Glomerular visceral epithelial cell (primary cell): ENCODE data around the gene DNER.
A peak's percentile ranks its signal among the peaks of the same experiment; 100 is the strongest.
"Not testable (repeated sequence)": the region's sequence is repeated elsewhere in the genome, so short reads cannot be mapped to it uniquely, and the experiment has no call there.

Experiments
- DNase-seq: peaks from one replicate; pipeline ENCODE4 v3.0.0-alpha.2; 2016; ENCODE audit errors: extremely low spot score

DNER gene

DNA sequence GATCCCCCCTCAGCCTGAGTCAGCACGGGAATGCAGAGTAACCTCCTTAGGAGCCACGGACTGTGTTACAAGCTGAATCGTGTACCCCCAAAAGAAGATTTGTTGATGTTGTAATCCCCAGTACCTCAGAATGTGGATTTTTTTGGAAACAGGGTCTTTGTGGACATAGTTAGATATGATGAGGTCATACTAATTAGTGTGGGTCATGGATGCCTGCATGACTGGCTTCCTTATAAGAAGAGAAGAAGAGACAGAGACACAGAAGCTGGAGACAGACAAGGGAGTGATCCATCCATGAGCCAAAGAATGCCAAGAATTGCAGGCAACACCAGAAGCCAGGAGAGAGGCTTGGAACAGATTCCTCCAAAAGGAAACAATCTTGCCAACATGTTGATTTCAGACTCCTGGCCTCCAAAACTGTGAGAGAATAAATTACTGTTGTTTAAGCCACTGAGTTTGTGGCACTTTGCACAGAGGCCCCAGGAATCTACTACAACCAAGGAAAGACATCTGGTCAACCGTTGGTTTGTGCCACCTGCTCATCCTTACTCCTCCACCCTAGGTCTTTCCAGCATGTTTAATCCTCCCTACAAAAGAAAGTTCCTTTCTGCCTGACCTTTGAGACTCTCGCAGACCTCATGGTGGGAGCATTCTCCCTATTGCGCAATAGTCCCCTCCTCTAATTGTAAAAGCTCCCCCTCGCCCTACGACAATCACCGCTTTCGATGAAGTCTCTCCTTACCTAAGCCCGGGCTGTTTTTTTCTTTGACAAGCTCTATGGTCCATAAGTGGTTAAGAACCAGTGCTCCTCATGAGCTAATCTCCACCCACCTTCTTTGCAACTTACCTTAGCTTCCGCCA is 91.6 kb downstream of the DNER start:
- no peak for DNase-seq

DNA sequence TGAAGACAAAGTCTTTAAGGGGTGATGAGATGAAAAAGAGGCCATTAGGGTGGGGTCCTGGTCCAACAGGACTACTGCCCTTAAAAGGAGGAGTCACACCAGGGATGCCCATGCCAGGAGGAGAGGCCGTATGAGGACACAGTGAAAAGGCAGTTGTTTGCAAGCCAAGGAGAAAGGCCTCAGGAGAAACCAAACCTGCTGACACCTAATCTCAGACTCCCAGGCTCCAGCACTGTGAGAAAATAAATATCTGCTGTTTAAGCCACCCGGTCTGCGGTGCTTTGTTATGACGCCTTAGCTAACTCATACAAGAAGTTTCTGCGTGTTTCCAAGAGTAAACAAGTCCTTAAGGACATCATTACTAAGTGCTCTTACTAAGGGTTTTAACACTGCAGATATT is 93.6 kb downstream of the DNER start:
- DNase-seq, result no peak

DNA sequence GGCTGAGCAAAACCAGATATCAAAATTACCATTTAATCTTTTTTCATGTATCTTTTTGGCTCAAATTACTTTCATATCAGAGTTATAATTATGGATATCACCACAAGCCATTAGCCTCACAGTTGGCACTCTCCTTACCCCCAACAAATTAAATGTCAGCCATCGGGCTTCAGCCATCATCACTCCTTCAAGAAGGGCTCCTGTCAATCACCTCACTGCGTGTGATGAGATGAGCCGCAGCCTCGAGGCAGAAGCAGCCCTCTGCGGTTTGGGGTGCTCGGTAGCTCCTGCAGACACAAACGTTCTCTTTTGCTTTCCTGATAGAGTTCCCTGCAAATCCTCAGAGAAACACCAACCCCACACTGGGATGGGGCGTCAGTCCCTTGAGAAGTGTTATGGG is 94.1 kb downstream of the DNER start:
- no peak for DNase-seq

DNA sequence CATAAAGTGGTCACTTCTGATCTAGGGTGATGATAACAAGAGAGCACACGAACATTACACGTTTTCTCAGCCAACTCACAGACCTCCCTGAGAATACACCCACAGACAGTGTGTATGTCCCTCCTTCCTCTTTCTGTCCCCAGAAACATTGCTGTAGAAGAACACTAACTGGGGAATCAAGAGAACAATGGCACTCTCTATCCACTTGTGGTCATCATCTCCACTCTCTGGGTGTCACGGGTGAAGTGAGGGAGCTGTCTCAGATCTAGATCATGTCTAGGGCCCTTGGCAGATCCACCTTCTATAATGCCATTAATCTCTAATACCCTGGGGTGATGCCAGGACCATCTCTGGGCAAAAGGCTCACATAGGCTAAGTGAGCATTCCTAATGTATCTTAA is 97.9 kb downstream of the DNER start:
- no peak for DNase-seq

DNA sequence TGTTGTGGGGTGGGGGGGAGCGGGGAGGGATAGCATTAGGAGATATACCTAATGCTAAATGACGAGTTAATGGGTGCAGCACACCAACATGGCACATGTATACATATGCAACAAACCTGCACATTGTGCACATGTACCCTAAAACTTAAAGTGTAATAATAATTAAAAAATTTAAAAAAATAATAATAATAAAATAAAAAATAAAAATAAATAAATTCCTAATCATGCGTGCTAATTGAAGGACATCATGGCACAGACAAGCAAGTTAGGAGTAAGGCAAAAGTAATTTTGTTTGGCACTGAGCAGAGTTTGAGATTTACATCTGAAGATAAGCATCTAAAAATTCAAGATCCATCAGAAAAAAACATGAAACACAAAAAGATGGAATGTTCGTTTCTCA is 100.3 kb downstream of the DNER start:
- DNase-seq, result not testable (repeated sequence)

DNA sequence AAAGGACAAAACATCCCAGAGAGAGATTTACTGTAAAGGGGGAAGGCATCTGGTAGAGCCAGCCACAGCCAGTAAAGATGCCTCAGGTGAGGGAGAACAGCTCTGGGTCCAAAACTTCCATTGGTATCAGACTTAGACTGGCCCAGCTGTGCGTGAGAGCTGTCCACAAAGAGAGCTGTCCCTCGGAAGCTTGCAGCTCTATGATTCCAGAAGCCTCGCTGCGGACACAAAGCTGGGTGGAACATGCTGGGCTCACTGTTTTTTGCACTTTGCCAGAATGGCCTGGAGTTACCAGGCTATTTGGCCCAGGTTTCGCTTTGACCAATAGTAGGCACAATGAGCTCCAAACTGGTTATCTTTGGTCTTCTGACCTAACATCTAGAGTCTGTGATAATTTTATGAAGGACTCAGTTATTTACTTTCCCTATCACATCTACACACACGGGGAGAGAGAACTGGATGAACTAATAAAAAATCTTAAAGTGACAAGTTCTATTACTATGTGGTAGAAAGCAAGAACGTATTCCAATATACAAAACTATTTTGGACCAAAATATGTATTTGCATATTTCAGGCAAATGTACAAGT is 101.9 kb downstream of the DNER start:
- no peak for DNase-seq

DNA sequence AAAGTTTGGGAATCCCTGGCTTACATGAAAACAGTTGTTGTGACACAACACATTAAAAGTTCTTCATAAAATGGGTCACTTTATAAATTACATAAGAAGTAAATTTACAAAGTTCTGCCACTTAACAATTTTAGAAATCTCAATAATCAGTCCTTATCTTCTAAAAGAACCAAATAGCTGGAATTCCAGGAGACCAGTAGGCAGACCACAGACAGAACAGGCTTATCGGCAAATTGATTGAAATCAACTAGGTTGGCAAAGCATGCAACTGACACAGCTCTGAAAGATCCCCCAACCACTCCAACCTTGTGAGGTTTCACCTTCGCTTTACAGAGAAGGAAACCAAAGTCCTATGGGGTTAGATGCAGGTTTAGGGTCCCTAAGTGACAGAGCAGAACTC is 103.0 kb downstream of the DNER start:
- DNase-seq, result no peak

DNA sequence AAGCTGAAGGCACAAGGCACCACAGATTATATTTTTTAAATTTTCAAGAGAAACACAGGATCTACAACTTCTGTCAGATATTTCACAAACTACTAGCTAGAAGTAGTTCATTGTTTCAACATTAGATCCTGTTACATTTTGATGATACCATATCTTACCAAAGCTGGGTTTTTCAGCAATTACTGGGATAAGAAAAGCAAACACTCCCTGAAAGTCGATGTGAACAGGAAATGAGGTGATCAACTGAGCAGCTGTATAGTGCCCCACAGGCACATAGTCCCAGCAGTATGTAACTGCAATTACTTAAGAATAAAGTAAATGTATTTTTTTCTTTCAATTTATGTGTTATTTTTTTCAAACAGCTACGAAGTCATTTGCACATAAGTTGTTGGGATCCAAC is 103.5 kb downstream of the DNER start:
- DNase-seq, result no peak

DNA sequence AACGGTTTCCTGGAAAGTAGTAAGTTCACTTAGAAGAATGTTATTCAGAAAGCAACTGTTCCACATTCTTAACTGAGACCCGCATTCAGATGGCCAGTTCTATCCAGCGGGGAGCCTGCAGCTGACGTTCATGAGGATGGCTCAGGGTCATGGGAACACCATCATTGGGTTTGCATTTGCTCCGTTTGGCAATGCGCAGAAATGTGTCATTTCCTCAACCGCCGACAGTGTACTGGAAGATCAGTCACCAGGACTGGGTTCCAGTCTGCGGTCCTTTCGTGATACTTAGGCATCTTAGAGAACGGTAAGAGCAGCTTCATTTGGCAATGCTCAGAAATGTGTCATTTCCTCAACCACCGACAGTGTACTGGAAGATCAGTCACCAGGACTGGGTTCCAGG is 104.0 kb downstream of the DNER start:
- DNase-seq, result no peak

DNA sequence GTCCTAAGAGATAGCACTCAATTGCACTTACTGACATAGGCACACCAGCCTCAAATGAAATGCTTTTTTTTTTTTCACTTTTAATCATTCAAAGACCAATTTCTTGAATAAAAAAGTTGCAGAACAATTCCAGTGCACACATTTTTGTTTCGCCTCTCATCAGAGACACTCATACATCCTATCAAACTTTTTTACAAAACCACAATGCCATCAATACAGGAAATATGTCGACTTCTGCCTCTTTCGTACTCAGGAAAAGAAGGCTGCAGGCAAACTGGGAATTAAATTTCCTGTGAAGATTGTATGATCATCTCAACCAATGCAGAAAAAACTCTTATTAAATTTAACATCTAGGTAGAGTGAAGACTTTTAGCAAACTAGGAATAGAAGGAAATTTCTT is 112.4 kb downstream of the DNER start:
- DNase-seq, result no peak

DNA sequence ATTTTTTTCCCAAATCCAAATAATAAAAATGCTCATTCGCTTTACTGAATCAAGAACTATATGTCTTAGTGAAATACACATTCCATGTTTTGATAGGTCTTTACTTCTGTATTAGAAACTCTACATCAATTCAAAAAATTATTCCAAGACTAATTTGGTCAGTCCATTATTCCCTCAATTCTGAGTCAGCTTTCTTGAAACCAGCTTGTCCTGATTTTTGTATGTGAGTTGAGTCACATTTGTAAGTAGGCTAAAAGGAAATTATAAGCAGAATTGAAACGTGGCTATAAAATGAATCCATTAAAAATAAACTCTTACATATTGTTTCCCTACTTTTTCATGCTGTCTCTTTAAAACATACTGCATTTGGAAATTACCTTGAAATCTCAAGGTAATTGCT is 113.0 kb downstream of the DNER start:
- DNase-seq, result no peak

DNA sequence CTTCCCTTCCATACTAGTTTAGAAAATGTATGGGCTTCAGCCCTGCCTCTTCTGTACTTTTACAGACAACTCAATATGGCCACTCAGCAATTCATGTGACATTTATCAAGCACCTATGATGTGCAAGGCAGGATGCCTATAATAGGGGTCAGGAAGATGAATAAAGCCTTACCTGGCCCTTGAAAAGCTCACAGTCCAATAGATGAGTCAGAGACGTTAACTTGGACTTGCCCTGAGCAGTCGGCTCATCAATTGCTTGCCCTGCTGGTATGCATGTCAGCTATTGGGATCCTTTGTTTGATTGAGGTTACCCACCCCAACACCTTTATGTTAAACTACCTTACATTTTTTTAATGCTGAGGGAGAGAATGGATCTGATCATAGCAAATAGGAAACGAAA is 116.1 kb downstream of the DNER start:
- no peak for DNase-seq

DNA sequence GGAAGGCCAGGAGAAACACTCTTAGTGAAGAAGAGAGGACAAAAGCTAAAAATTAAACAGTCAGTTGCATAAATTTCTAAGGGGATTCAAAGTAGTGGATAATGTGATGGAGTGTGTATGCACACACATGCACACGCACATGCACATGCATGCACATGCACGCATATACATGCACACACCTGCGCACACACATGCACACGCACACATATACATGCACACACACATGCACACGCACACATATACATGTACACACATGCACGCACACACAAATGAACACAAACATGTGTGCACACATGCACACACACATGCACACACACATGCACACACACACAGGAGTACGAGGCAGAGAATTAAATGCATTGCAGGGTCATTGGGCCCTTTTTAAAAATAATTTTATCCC is 117.6 kb downstream of the DNER start:
- no peak for DNase-seq

DNA sequence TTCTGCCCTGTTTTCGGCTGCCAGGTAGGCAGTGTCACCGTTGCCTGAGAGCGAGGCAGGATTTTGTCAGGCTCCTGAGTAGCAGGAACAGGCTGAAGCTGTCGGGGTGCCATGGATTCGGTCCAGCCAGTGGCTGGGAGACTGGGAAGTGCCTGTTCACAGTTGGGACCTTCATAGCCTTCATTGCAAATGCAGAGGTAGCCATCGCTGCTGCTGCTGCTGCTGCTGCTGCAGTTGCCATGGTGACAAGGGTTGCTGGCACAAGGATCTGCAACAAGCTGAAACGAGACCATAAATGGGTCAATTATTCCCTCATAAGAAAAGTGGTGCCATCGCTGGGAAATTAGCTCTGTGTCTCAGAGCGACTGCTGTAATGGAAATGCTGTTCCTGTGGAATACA is 122.7 kb downstream of the DNER start:
- DNase-seq, result no peak

DNA sequence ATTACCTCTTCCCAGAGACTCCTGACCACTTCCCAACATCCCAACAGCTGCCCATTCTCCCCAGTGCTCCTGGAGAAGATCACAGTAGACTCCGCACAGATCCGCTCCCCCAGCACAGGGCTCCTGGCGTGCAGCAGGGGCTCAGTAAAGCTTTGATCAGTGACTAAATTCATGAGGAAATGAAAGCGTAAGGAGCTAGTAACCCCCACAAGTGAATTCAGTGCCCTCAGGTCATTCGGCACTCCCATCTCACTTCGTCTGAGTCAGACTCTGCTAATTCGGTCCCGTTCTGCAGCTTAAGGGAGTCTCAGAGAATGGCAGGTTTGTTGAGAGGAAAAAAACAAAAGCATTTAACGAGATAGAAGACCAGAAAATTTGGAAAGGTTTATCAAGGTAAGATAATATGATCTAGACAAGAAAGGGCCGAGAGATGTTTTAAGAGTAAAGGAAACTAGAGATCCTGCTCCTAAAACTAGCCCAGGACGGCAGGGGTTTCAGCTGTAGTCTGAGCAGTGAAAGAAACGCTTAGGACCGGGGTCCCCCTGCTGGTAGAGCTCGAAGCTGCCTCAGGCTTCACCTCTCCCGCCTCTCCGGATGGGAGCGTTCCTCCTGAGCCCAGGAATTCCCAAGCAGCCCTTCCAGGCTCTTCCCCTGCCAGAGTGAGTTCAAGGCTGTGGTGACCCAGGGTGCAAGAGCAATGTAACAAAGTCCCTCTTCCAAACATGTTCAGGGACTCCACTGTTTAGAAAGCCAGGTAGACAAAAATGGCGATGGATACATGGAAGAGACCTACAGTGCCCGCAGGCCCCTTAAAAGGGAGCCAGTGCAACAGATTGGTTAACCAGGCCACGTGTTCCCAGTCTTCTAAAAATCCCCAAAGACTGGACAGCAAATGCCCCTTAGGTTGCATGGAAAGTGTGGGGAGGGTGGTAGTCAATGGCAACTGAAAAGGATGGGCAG is 127.3 kb downstream of the DNER start:
- DNase-seq, result peak; percentile 51

DNA sequence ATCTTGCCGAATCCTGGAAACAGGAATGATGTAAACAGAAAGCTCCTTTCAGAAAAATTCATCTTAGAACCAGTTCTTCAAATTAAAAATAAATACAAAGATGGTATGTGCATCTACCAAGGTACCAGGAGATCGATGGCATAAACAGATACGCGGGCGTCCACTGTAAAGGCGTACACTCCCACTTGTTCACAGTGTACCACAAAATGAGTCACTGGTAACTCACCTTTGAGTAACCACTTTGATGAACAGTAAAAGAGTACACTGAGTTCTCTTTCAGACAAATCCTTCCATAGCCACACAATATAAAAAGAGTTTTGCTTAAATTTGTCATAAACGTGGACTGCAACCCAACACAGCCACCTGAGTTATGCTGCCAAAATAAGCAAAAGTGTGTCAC is 128.3 kb downstream of the DNER start:
- no peak for DNase-seq

DNA sequence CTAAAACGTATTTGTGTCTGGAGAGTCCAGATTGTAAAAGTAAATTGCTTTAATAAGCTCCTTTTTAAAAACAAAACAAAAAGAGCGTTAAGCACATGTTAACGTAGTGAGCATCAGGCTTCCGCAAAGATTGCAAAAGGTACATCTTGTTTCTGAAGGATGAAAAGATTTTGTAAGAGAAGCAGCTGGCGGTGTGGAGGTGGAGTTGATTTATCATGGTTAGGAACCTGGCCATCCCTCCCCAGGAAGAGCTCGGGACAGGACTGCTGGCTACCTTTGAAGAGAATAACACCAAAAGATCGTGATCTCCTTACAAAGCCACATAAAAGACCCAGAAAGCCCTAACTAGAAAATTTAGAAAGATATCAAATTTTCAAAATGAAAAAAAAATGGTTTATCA is 132.2 kb downstream of the DNER start:
- no peak for DNase-seq

DNA sequence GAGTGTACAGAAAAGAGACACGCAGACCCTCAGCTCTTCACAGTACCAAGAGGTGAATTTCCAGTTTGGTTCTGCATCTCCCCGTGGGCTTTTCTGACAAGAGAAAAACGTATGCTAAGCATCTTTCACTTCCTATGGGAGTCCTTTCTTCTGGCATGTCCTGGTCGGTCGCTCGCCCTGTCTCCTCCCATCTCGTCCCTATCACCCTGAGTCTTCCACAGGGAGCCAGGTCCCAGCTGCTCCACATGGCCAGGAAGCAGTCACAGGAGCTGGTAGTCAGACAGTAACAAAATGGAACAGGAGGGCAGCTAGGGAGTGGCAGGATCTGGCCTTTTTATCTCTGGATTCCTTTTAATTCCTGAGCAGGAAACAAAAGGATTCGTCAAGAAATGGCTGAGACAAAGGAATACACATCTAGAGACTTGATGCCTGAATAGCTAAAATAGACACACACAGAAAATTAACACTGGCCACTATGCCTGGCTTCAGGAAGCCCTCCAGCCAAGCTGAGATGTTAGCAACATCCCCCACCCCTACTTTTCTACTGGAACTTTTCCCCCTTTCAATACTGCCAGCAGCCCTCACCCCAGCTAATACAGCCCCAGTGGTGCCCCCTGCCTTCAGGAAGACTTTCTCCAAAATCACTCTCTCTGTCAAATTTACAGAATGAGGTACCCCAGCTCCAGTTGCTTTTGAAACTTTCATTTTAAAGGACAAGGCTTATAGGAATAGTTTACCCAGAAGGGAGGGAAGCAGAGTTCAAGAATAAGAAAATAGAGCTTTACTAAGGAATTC is 136.1 kb downstream of the DNER start:
- DNase-seq, result no peak

DNA sequence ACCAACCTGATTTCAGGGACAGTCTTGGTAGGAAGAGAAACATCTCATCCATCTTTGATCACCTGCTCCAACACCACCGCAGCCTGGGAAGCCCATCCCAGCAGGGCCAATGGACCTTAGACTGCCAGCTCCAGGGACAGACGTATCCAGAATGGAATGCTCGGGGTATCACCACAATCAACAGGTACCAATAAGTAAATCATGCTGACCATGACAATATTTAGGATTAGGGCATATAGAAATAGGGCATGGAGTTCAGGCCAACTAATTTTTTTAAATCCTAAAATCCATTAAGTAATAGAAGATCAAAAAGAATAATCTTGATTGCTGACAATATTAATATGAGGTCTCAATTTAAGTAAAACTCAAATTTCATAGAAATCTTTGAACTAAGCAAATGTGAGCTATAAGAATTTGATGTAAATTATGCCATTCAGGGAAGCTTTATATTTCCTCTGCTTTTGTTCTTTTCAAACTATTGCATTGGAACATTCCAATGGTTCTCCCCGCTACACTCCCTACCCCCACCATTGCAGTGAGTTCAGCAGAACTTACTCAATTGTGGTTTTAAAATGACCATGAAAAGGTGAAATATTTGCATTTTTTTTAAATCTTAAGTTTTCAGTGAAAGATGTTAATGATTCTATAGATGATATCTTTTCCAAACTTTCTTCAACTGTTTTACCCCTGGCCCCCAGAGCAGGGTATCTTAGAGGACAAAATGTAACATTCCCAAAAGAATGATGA is 138.6 kb downstream of the DNER start:
- DNase-seq, result no peak

DNA sequence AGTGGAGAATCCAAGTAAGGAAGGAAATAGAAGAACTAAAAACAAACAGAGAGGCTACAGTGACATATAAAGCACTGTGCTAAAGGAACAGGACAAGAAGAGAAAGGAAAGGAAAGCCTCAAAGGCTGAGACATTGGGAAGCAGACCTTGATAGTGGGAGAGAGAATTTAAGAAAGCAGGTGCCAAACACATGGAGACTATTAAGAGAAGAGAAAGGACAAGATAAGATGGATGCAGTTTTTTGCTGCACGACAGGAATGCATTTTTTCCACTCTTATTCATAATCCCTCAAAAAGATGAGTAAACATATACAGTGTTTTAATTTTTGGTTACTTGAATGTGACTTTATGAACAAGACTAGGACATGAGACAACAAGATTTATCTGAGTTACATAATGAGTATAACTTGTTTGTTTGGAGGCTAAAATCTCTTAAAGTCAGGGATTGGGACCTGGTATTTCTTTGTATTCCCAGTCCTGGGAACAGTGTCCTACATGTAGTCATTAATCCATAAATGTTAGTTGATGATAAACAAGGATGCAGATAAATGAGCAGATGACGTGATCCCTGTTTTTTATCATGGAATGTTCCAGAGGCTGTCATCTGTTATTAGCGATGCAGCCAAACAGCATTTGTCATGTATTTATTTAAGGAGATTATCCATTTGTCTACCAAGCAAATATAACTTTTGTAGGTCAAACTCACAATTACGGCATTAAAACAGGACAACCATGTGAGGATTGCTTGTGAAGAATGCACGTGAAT is 141.7 kb downstream of the DNER start:
- DNase-seq, result no peak
